Bronchial epithelial cell (primary cell): ENCODE data around the gene PRKAR2B. TPM values are rescaled to one million over a fixed set of nuclear protein-coding genes. Genes with fewer than 3 reads are reported as not detected.
"Not testable (repeated sequence)": the region's sequence is repeated elsewhere in the genome, so short reads cannot be mapped to it uniquely, and the experiment has no call there.

ENCODE experiments used
- DNase-seq: peaks from one replicate; pipeline ENCODE4 v3.0.0-alpha.2; 2010; ENCODE audit warnings: low read depth
- FAIRE-seq: peaks from 2 replicates; lab custom pipeline; 2011; peaks lifted over from hg19 to GRCh38; lab: Jason Lieb, UNC
- H3K27me3 ChIP-seq: 2 replicates; pipeline ENCODE4 v1.5.1; 2011; ENCODE audit warnings: low read length; ENCODE audit not compliant: control insufficient read depth, insufficient read depth
- H3K36me3 ChIP-seq: 2 replicates; pipeline ENCODE4 v1.5.1; 2011; ENCODE audit warnings: low read length; ENCODE audit not compliant: control insufficient read depth, insufficient read depth
- H3K4me3 ChIP-seq: 2 replicates; pipeline ENCODE4 v1.5.1; 2011; ENCODE audit warnings: mild to moderate bottlenecking, low read depth, low read length, control low read depth
- total RNA-seq: library from RNA; depleted of rRNA; stranded (reverse); fragments of >200 nt; gene quantifications from 2 replicates; pipeline ENCODE4 v1.2.1, GENCODE V29; 2014
- TF ChIP-seq, protein P1 (sequence below): IDR thresholded peaks from 2 replicates; pipeline ENCODE4 v1.5.1; 2011; ENCODE audit warnings: mild to moderate bottlenecking, moderate library complexity, low read length, control low read depth, inconsistent platforms; ENCODE audit not compliant: insufficient read depth, severe bottlenecking

The PRKAR2B gene
- total RNA-seq, 1 donor from 2014 or later: 0.26 TPM

DNA sequence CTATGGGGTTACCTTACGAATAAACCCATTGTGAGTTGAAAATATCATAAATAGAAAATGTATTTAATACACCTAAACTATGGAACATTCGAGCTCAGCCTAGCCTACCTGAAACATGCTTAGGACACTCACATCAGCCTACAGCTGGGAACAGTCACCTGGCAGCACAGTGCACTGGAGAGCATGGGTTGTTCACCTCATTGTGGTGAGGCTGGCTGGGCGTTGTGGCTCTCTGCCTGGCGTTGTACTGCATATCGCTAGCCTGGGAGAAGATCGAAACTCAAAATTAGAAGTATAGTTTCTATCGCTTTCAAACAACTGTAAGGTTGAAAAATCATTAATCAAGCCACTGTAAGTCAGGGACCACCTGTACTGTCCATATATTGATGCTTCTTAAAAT lies 107.0 kb downstream of the PRKAR2B start:
- Histone ChIP-seq H3K27me3 (peaks cover 2% of the 10 kb centered on the region), H3K4me3 (no peak overlapping the region), H3K36me3 (no peaks in the 10 kb centered on the region)
- TF ChIP-seq, protein P1, sequence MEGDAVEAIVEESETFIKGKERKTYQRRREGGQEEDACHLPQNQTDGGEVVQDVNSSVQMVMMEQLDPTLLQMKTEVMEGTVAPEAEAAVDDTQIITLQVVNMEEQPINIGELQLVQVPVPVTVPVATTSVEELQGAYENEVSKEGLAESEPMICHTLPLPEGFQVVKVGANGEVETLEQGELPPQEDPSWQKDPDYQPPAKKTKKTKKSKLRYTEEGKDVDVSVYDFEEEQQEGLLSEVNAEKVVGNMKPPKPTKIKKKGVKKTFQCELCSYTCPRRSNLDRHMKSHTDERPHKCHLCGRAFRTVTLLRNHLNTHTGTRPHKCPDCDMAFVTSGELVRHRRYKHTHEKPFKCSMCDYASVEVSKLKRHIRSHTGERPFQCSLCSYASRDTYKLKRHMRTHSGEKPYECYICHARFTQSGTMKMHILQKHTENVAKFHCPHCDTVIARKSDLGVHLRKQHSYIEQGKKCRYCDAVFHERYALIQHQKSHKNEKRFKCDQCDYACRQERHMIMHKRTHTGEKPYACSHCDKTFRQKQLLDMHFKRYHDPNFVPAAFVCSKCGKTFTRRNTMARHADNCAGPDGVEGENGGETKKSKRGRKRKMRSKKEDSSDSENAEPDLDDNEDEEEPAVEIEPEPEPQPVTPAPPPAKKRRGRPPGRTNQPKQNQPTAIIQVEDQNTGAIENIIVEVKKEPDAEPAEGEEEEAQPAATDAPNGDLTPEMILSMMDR: no peak
- FAIRE-seq (no peak), DNase-seq (no peak)

DNA sequence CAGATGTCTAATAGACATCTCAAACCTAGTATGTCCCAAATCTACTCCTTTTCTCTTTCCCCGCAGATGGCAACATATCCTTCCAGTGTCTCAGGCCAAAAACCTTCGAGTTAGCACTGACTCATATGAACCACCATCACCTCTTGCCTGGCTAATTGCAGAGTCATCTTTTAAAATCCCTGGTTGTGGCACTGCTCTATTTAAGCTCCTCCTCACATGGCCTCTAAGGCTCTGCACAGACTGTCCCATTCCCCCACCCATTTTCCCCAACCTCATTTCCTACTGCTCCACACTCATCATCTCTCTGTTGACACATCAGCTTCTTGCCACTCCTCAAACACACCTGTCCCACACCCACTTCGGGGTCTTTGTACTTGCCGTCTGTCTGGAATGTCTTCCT lies 107.5 kb downstream of the PRKAR2B start:
- peaks cover 2% of the 10 kb centered on the region for H3K27me3 ChIP-seq
- DNase-seq (peak; percentile 79), FAIRE-seq (no peak)
- TF ChIP-seq, protein P1: no peak
- no peak overlapping the region for H3K4me3 ChIP-seq
- no peaks in the 10 kb centered on the region for H3K36me3 ChIP-seq

DNA sequence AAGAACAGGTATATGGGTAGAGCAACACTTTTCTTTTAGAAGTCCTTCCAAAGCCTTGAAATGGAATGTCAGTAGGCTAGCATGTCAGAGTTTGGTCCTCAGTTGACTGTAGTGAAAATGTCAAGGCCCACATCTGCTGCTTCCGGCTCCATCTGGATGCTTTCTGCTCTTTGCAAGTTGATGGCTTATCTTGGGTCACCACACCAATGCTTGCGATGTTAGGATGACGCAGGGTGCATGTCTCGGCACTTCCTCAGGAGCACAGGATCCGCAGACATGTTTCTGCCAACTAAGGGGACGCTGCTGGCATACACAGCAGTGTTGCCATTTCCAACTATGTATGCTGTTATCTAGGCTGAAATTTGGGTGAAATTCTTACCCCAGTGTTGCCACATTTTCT lies 110.3 kb downstream of the PRKAR2B start:
- FAIRE-seq: no peak
- no peak overlapping the region for H3K4me3 ChIP-seq
- no peaks in the 10 kb centered on the region for H3K36me3 ChIP-seq
- H3K27me3 ChIP-seq: peaks cover 2% of the 10 kb centered on the region
- TF ChIP-seq, protein P1: no peak
- DNase-seq: no peak

DNA sequence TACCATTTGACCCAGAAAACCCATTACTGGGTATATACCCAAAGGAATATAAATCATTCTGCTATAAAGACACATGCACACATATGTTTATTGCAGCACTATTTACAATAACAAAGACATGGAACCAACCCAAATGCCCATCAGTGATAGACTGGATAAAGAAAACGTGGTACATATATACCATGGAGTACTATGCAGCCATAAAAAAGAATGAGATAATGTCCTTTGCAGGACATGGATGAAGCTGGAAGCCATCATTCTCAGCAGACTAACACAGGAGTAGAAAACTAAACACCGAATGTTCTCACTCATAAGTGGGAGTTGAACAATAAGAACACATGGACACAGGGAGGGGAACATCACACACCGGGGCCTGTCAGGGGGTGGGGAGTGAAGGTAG lies 111.2 kb downstream of the PRKAR2B start:
- H3K27me3 ChIP-seq, H3K4me3 ChIP-seq, H3K36me3 ChIP-seq, DNase-seq, FAIRE-seq: not testable (repeated sequence)

GRCh38 chr7:107157091-107157490 lies 112.6 kb downstream of the PRKAR2B start:
- TF ChIP-seq, protein P1: no peak
- Histone ChIP-seq H3K4me3 (no peak overlapping the region), H3K36me3 (no peaks in the 10 kb centered on the region), H3K27me3 (peaks cover 2% of the 10 kb centered on the region)
- DNase-seq (no peak), FAIRE-seq (no peak)

DNA sequence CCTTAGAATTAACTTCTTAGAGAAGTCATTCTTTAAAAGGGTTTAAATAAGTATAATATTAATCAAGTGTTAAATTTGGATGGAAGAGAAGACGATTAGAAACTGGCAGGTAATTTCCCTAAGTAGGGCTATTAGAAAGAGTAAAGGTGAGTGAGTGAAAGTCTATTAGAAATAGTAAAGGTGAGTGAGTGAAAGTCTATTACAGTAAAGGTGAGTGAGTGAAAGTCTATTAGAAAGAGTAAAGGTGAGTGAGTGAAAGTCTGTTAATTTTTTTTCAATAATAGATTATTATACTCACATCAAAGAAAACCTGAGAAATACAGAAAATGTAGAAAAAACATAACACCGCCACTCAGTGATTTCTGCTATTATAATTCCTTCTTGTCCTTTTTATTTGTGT lies 113.5 kb downstream of the PRKAR2B start:
- DNase-seq (no peak), FAIRE-seq (no peak)
- no peaks in the 10 kb centered on the region for H3K36me3 ChIP-seq
- H3K27me3 ChIP-seq: peaks cover 2% of the 10 kb centered on the region
- no peak overlapping the region for H3K4me3 ChIP-seq
- TF ChIP-seq, protein P1: no peak
